Uterus (tissue), 4 donors: Measurements from ENCODE around the gene XKR7. TPM values are rescaled to one million over a fixed set of nuclear protein-coding genes. Genes with fewer than 3 reads are reported as not detected.

Experiments
- DNase-seq, 2 donors: peaks; one replicate each; pipeline ENCODE4 v3.0.0-alpha.2; 2019 to 2020
- H3K27ac ChIP-seq, 2 donors: fragments of 200-600 bp; sonication (generic); 1 replicate in 1 of 2; 2 replicates in 1 of 2; pipeline ENCODE4 v1.5.1; 2016 to 2018
- H3K27me3 ChIP-seq, 2 donors: fragments of 200-600 bp; sonication (generic); one replicate each; pipeline ENCODE4 v1.5.1; 2018 to 2019; ENCODE audit warnings: control low read depth in 1 of 2
- H3K36me3 ChIP-seq, 2 donors: fragments of 200-600 bp; sonication (generic); one replicate each; pipeline ENCODE4 v1.5.1; 2019; ENCODE audit warnings: control low read depth in 1 of 2
- H3K4me1 ChIP-seq, 2 donors: fragments of 200-600 bp; sonication (generic); one replicate each; pipeline ENCODE4 v1.5.1; 2018 to 2019; ENCODE audit warnings: control low read depth in 1 of 2
- H3K4me3 ChIP-seq, 2 donors: fragments of 200-600 bp; sonication (generic); 1 replicate in 1 of 2; 2 replicates in 1 of 2; pipeline ENCODE4 v1.5.1; 2018 to 2019; ENCODE audit warnings: mild to moderate bottlenecking in 1 of 2
- H3K9me3 ChIP-seq, 2 donors: fragments of 200-600 bp; sonication (generic); one replicate each; pipeline ENCODE4 v1.5.1; 2019; ENCODE audit warnings: control low read depth in 1 of 2
- CTCF ChIP-seq, 4 experiments: fragments of 200-600 bp in 2 of 4; fragments of 450-650 bp in 2 of 4; sonication (generic) in 2 of 4; IDR thresholded peaks; one replicate each; pipeline ENCODE4 v1.5.1; 2016 to 2019; ENCODE audit warnings: antibody characterized with exemption in 4 of 4, mild to moderate bottlenecking in 2 of 4, moderate library complexity in 1 of 4
- POLR2A ChIP-seq, 2 donors: fragments of 450-650 bp; IDR thresholded peaks; one replicate each; pipeline ENCODE4 v1.6.1; 2016; ENCODE audit warnings: antibody characterized with exemption in 2 of 2, mild to moderate bottlenecking in 1 of 2, moderate library complexity in 1 of 2
- intact Hi-C: fragments of 100-400 bp; cut with DNase I; formaldehyde crosslinking; loops from one replicate; pipeline ENCODE4 v1.15.1; 2023; ENCODE audit warnings: low total_unique reads
- total RNA-seq, 4 donors: library from RNA; depleted of rRNA in 3 of 4; stranded (reverse); fragments of >200 nt in 3 of 4; gene quantifications; one replicate each; pipeline versions ENCODE4 v1.1.0 to v1.2.4, GENCODE V29; 2014 to 2023
- donor health status: DM: yes; HTN: yes; CAD: no.

The XKR7 gene
- total RNA-seq, 4 donors from 2014 or later, result 0.14 TPM; not detected in 3

- no peak for TF ChIP-seq CTCF (IDR thresholded peaks at IDR 0.05)
- TF ChIP-seq POLR2A (IDR thresholded peaks at IDR 0.05), result no peak
- H3K36me3 ChIP-seq, result no peaks in the 10 kb centered on the region
- intact Hi-C loops, result no loop called here
- DNase-seq, result no peak
- H3K27me3 ChIP-seq, result no peaks in the 10 kb centered on the region
- no peaks in the 10 kb centered on the region for H3K4me1 ChIP-seq
- no peak overlapping the region for H3K27ac ChIP-seq
- H3K9me3 ChIP-seq, result no peaks in the 10 kb centered on the region
- no peak overlapping the region for H3K4me3 ChIP-seq
Observed at GRCh38 chr20:31945319-31945718, 22.6 kb upstream of the XKR7 start.

GRCh38 chr20:31945785-31946184 lies 22.2 kb upstream of the XKR7 start:
- intact Hi-C loops, result no loop called here
- no peak for DNase-seq
- H3K27me3 ChIP-seq, result no peaks in the 10 kb centered on the region
- no peaks in the 10 kb centered on the region for H3K4me1 ChIP-seq
- TF ChIP-seq POLR2A (IDR thresholded peaks at IDR 0.05) (no peak), CTCF (IDR thresholded peaks at IDR 0.05) (no peak)
- no peaks in the 10 kb centered on the region for H3K9me3 ChIP-seq
- H3K27ac ChIP-seq, result no peak overlapping the region
- no peaks in the 10 kb centered on the region for H3K36me3 ChIP-seq
- no peak overlapping the region for H3K4me3 ChIP-seq

GRCh38 chr20:31948008-31948407 lies 19.9 kb upstream of the XKR7 start:
- H3K36me3 ChIP-seq, result no peaks in the 10 kb centered on the region

DNA sequence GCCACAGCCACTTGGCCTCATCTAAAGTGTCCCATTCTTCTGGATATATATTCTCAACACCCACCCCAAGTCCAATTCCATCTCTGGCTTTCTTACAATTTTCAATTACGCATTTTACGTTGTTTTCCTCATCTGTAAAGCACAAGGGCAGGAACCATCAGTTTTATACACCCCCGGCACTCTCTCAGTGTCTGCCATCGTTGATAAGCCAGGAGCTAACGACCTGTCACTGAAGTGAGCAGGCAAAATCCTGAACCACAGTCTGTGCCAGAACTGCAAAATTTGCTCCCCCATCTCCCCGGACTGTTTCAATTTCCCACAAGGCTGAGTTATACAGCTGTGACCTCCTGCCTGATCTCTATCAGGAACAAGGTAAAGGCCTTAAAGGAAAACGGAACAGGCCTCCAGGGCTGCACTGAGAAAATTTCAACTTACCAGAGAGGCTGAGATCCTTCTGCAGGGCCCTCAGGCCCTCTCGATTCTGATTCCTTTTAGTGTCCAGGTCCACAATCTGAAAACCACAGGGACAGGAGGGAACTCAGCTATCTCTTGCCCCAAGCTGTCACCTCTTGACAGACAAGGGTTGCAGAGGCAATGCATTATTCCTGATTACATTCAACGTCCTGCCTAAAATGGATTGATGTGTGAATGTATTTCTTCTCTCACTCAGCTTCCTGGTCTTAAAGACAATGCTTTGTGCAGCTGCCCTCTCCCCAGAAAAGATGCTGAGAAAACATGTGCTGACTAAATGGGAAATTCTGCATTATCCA lies 17.9 kb upstream of the XKR7 start:
- TF ChIP-seq CTCF (IDR thresholded peaks at IDR 0.05), result no peak
- no peak for TF ChIP-seq POLR2A (IDR thresholded peaks at IDR 0.05)
- Histone ChIP-seq H3K36me3 (no peaks in the 10 kb centered on the region), H3K4me3 (no peak overlapping the region), H3K27ac (no peak overlapping the region), H3K27me3 (no peaks in the 10 kb centered on the region), H3K9me3 (no peaks in the 10 kb centered on the region), H3K4me1 (no peaks in the 10 kb centered on the region)
- no peak for DNase-seq
- intact Hi-C loops, result loop anchor here (10.0 kb wide), 1 partner anchor 105 kb away; the partner anchor contains the start of gene FOXS1

More at GRCh38 chr20:31948008-31948407, 19.9 kb upstream of the XKR7 start:
- no peaks in the 10 kb centered on the region for H3K4me1 ChIP-seq
- no peak overlapping the region for H3K27ac ChIP-seq
- no peak for DNase-seq
- TF ChIP-seq CTCF (IDR thresholded peaks at IDR 0.05), result no peak
- TF ChIP-seq POLR2A (IDR thresholded peaks at IDR 0.05), result no peak
- no peaks in the 10 kb centered on the region for H3K9me3 ChIP-seq
- intact Hi-C loops, result no loop called here
- H3K27me3 ChIP-seq, result no peaks in the 10 kb centered on the region
- no peak overlapping the region for H3K4me3 ChIP-seq

DNA sequence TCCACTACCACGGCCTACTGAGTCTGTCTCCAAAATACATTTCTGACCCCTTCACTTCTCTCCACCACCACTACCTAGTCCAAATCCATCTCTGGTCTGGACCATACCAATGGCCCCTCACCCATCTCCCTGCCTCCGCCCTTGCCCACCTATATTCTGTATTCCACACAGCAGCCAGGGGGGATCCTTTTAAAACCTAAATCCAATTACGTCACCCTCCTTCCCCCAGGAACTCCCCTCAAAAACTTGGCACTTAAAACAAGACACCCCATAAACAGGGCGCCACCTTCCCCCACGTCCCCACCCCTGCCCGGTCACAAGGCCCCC lies 16.8 kb upstream of the XKR7 start:
- H3K4me1 ChIP-seq, result no peaks in the 10 kb centered on the region
- H3K4me3 ChIP-seq, result peak overlapping the region; percentile 62 to 83
- TF ChIP-seq POLR2A (IDR thresholded peaks at IDR 0.05), result no peak
- TF ChIP-seq CTCF (IDR thresholded peaks at IDR 0.05), result no peak
- intact Hi-C loops, result loop anchor here (10.0 kb wide), 1 partner anchor 106 kb away; the partner anchor contains the start of gene FOXS1
- peak overlapping the region; percentile 53 to 81 for H3K27ac ChIP-seq
- no peaks in the 10 kb centered on the region for H3K36me3 ChIP-seq
- no peaks in the 10 kb centered on the region for H3K9me3 ChIP-seq
- no peaks in the 10 kb centered on the region for H3K27me3 ChIP-seq
- DNase-seq, result no peak
